Left lobe of liver (tissue), 2 donors: ENCODE data around the gene PRKAR1A. TPM values are rescaled to one million over a fixed set of nuclear protein-coding genes. Genes with fewer than 3 reads are reported as not detected.
"Not testable (repeated sequence)": the region's sequence is repeated elsewhere in the genome, so short reads cannot be mapped to it uniquely, and the experiment has no call there.

Experiments
- ATAC-seq: fragments of 200-7000 bp; cut with Tn5 transposase; one replicate; pipeline ENCODE4 v1.9.1; 2020; ENCODE audit warnings: mild to moderate bottlenecking, moderate library complexity
- DNase-seq: peaks from one replicate; pipeline ENCODE4 v3.0.0-alpha.2; 2020; ENCODE audit warnings: low spot score
- total RNA-seq: library from RNA; stranded (reverse); gene quantifications from one replicate; pipeline ENCODE4 v1.2.1, GENCODE V29; 2021
- donor health status: DM: no; HTN: no; CAD: no; lungs with moderate emphysema.
- donor health status: DM: no; HTN: yes; CAD: no.

The PRKAR1A gene
- total RNA-seq, 1 donor from 2014 or later = 116 TPM

GRCh38 chr17:68573338-68573737, 61.1 kb downstream of the PRKAR1A start:
- DNase-seq (no peak), ATAC-seq (no peak)

GRCh38 chr17:68576137-68576536, 63.9 kb downstream of the PRKAR1A start:
- DNase-seq (no peak), ATAC-seq (no peak)

GRCh38 chr17:68576811-68577496, 64.7 kb downstream of the PRKAR1A start:
- ATAC-seq (no peak), DNase-seq (no peak)

DNA sequence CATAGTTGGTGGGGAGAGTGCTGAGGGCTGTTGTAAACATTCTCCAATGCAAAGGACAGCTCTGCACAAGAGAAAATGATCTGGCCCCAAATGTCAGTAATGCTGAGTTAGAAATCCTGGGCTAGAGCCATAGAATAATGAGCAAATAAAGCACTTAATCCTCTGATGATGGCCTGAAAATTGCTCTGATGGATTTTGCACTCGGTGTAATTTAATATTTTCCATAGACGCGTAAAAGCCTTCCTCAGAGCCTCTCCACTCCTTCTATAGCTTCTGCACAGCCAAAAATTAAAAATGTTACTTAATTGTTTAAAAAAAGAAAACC, 65.2 kb downstream of the PRKAR1A start:
- ATAC-seq (no peak), DNase-seq (no peak)

GRCh38 chr17:68578236-68578635, 66.0 kb downstream of the PRKAR1A start:
- ATAC-seq (no peak), DNase-seq (no peak)

GRCh38 chr17:68579194-68579927, 67.1 kb downstream of the PRKAR1A start:
- DNase-seq = no peak

DNA sequence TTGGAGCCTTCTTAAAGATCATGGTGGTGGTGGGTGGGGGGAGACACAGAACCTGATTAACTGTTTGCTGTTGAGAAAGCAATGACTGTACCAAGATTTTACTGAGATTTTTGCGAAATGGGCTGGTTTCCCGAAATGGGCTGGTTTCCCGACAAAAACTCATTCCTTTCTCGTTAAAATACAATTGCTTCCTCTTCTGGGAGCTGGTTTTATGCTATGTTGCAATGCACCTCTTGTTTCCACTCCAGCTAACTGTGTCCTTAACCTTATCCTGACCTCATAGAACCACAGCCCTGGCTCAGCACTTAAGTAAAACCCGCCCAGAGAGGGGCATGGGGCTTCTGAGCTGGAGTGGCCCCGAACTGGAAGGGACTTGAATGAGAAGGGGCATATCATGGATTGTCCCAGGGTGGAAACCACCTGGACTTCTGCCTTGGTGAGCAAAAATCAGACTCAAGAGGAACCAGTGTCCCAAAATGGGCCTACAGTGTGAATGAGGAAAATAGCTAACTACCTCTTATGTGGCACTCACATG, 68.1 kb downstream of the PRKAR1A start:
- DNase-seq = no peak
- peak; percentile 62 for ATAC-seq

More at GRCh38 chr17:68579194-68579927, 67.1 kb downstream of the PRKAR1A start:
- ATAC-seq = peak; percentile 35

GRCh38 chr17:68581863-68582645, 69.8 kb downstream of the PRKAR1A start:
- ATAC-seq (peak; percentile 25), DNase-seq (no peak)

DNA sequence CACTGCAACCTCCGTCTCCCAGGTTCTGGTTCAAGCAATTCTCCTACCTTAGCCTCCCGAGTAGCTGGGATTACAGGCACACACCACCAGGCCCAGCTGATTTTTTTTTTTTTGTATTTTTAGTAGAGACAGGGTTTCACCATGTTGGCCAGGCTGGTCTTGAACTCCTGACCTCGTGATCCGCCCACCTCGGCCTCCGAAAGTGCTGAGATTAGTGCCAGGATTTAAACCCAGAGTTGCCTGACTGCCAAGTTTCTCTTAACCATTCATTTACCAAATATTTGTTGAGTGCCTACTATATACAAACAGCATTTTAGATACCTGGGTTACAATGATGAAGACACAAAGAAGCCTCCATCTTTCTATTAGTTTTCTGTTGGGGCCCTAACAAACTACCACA, 70.6 kb downstream of the PRKAR1A start:
- DNase-seq, ATAC-seq: not testable (repeated sequence)

GRCh38 chr17:68584581-68585303, 72.5 kb downstream of the PRKAR1A start:
- DNase-seq (peak; percentile 76), ATAC-seq (peak; percentile 77)

- ATAC-seq (no peak), DNase-seq (no peak)
Measured at GRCh38 chr17:68585643-68586042, 73.4 kb downstream of the PRKAR1A start.

DNA sequence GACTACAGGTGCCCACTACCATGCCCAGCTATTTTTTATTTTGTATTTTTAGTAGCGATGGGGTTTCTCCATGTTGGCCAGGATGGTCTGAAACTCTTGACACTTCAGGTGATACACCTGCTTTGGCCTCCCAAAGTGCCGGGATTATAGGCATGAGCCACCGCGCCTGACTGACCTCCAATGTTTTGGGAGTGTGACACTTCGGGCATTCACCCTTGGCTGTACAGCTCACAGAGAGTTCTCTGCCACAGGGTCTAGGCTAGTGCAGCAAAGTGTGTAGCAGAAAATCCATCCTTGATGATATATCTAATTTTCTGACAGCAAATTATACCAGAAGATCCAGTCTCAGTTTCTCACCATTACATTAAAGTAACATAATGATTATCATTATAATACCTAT, 74.8 kb downstream of the PRKAR1A start:
- ATAC-seq = peak; percentile 71
- peak; percentile 71 for DNase-seq

DNA sequence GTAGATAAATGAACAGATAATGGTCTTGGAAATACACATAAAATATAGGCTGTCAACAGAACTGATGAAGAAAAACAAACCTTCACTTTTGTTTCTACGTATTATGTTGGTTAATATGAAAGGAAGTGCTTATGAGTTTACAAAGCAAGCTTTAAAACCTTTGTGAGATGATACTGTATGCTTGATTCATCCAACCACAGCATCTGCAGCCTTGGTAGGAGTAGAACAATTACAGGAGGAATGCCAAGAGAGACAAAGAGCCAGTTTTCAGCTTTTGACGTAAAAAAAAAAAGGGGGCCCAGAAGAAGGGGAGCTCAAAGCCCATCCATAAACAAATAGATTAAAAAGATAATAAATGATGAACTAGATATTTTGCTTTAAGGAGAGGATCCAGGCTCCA, 75.6 kb downstream of the PRKAR1A start:
- no peak for ATAC-seq
- no peak for DNase-seq

GRCh38 chr17:68588362-68588761, 76.1 kb downstream of the PRKAR1A start:
- ATAC-seq (no peak), DNase-seq (no peak)

DNA sequence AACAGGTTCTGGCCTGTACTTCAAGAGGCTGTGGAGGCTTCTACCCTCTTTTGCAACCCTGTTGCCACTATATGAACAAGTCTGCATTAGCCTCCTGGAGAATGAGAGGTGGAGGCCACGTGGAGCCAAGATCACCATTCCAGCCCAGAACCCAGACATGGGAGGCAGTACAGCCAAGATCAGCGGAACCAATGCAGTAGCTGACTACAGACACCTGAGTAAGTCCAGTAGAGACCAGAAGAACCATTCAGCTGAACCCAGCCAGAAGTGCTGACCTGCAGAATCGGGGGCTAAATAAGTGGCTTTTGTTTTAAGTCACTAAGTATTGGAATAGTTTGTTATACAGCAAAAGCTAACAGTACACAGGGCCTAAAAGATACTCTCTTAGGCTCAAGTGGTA, 76.9 kb downstream of the PRKAR1A start:
- no peak for DNase-seq
- no peak for ATAC-seq

DNA sequence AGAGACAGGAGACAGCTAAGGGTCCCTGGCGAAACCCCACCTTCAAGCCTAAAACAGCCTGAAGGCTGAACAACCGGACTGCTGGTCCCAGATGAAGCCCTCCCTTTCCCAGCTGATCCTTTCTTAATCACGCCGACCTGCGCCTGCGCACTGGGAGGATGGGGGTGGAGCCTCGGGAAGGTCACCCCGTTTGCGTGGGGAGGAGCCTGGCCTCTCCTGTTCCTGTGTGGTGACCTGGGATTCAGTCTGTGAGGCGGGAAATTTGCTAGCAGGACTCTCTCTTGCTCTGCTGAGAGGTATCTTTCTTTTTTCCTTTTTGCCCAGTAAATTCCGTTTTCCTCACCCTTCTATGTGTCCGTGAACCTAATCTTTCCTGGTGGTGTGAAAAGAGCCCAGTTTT, 79.4 kb downstream of the PRKAR1A start:
- ATAC-seq = no peak
- DNase-seq = no peak

DNA sequence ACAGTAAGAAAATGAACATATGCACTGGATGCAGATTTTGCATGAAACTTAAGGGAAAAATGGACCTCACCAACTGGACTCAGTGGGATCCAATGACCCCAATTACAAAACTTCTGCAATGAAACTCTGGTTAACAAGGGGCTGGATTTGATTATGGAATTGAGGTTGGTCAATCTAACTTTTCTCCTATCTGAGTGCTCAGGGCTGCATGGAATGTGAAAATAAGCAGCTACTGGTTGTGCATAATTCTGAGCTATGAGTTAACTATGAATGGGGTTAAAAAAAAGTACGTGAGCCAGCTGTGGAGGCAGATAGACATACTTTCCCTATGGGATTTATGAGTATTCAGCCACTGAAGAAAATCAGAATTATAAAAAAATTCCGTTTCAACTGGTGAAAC, 79.8 kb downstream of the PRKAR1A start:
- ATAC-seq = no peak
- DNase-seq = no peak

DNA sequence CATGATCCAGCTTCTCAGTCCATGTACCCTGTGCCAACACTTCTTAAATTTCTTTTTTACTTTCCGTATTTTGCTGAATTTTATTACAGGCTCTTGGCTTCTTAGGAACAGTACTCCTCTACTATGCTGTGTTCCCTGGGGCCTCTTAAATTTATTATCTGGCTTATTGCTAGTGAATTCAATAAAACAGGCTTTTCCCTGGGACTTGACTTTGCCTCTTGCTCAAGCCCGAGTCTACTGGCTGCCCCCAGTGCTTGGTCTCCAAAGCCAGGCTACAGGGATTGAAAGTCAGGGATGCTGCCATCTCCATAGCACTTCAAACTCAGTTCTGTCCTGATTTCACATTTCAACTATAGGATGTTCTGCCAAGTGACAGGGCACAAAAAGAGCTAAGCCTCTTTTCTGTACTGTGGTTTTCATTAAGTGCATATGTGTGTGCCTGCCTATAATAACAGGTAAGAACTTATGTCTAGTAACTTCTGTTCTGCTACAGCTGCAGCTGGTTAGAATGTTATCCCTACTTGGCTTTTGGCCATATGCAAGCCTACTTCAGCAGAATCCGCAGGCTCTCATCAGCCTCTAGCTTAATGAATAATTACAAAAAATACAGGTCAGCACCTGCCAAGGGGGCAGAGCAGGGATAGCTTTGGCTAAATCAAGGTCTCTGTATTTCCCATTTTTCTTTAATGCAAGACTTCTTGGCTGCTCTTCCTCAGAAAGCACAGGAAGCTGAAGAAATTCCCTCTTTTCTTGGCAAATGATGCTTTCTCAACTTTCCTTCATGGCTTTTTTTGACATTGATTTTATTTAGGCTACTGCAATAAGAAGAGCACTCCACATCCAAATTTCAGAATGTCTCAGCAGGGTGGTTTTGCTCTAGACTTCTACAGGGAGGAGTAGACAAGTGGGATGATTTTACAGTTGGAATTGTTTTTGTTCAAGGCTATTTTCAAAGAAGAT, 80.7 kb downstream of the PRKAR1A start:
- ATAC-seq (peak; percentile 8), DNase-seq (no peak)

DNA sequence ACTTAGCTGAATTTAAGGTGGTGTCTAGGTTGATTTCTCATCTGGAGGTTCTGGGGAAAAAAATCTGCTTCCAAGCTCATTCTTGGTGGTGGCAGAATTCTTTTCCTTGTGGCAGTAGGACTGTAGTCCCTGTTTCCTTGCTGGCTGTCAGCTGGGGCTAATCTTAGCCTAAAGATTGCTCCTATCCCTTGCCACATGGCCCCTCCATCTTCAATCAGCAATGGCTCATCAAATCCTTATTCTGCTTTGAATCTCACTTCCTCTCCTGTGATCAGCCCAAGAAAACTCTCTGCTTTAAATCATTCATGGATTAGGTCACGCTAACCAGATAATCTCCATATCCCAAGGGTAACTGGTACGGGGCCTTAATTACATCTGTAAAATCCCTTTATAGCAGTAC, 82.3 kb downstream of the PRKAR1A start:
- DNase-seq (no peak), ATAC-seq (no peak)

DNA sequence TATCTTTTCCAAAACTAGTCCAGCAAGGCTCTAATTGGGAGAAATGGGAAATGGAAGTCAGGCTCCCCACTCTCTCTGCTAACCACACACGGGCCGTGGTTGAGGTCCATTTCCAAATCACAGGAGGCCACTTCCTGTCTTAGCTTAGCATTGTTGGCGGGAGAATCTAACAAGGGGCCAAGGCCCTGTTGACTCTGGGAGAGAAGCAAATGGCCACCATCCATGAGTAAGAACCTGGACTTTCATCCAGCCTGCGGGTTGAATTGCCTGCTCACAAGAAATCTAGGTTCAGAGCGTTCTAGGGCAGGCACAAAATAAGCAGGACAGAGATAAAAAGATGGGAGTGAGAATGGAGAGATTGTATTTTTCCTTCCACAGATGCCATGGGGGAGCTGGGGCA, 83.3 kb downstream of the PRKAR1A start:
- ATAC-seq (peak; percentile 53), DNase-seq (peak; percentile 81)
